Calu3 (cell line): ENCODE measurements around the gene CDH4. TPM values are rescaled to one million over a fixed set of nuclear protein-coding genes. Genes with fewer than 3 reads are reported as not detected.

ENCODE experiments used
- BruUV-seq: library from RNA; stranded (reverse); fragments of 400-500 nt; replicated peaks from 2 replicates; lab custom pipeline; 2021; lab: Mats Ljungman, UMichigan
- CTCF ChIA-PET: fragments of 300-600 bp; sonication (Branson Sonifier 250); formaldehyde crosslinking; loops from one replicate; lab custom pipeline; 2022; ENCODE audit warnings: antibody characterized with exemption; lab: Charles Lee
- DNase-seq: peaks from one replicate; pipeline ENCODE4 v3.0.0; 2022
- H3K27ac Mint-ChIP-seq: one replicate; pipeline ENCODE4 v1.8.0; 2022; ENCODE audit warnings: mixed read lengths; ENCODE audit not compliant: unreplicated experiment
- H3K27me3 Mint-ChIP-seq: one replicate; pipeline ENCODE4 v1.8.0; 2022; ENCODE audit warnings: mixed read lengths; ENCODE audit not compliant: unreplicated experiment
- H3K36me3 Mint-ChIP-seq: one replicate; pipeline ENCODE4 v1.8.0; 2022; ENCODE audit warnings: mild to moderate bottlenecking, moderate library complexity, mixed read lengths; ENCODE audit not compliant: insufficient read depth, unreplicated experiment
- H3K4me1 Mint-ChIP-seq: one replicate; pipeline ENCODE4 v1.8.0; 2022; ENCODE audit warnings: mild to moderate bottlenecking, low read depth, mixed read lengths; ENCODE audit not compliant: unreplicated experiment
- H3K4me3 Mint-ChIP-seq: one replicate; pipeline ENCODE4 v1.8.0; 2022; ENCODE audit warnings: mild to moderate bottlenecking, low read depth, moderate library complexity, mixed read lengths; ENCODE audit not compliant: unreplicated experiment
- H3K9me3 Mint-ChIP-seq: one replicate; pipeline ENCODE4 v1.8.0; 2022; ENCODE audit warnings: low read depth, mixed read lengths; ENCODE audit not compliant: unreplicated experiment
- intact Hi-C: fragments of 100-400 bp; cut with micrococcal nuclease; formaldehyde crosslinking; loops from one replicate; pipeline ENCODE4 v1.10.0; 2022; ENCODE audit not compliant: unreplicated experiment
- total RNA-seq: library from RNA; stranded (reverse); gene quantifications from 2 replicates; pipeline ENCODE4 v1.2.3, GENCODE V29; 2022
- TF ChIP-seq, protein P1 (sequence below): fragments of 200-600 bp; IDR thresholded peaks from one replicate; pipeline ENCODE4 v1.8.0; 2022; ENCODE audit warnings: antibody characterized with exemption; ENCODE audit not compliant: unreplicated experiment

The CDH4 gene
- total RNA-seq, 1 experiment from 2014 or later = not detected

DNA sequence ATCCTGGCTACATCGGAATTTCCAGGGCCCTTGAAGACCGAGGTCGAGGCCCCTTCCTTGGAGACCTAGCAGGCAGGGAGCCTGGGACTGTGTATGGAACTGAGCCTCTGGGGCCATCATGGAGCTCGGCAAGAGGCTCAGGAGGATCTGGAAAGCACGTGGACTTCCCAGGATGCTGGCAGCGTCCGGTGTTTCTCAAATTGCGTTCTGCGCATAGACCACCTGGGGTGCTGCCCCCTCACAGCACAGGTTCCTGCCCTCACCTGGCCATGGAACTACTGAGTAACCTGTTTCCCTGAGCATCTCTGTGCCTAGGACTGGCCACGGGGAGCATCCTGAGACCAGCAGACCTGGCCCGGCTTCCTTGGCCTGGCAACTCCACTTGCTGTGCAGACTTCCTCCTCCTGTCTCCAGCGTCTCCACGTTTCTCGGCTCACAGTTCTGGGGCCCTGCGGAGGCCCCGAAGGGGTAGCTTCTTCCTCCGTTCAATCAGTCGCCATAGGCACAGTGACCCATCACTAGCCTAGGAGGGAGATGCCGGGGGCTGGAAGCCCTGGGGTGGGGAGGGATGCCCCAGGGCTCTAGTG, 144.3 kb downstream of the CDH4 start:
- no peaks in the 10 kb centered on the region for H3K4me1 Mint-ChIP-seq
- no peaks in the 10 kb centered on the region for H3K36me3 Mint-ChIP-seq
- no peaks in the 10 kb centered on the region for H3K27me3 Mint-ChIP-seq
- BruUV-seq = no TSS peak
- CTCF ChIA-PET = no interaction called here
- TF ChIP-seq, protein P1, sequence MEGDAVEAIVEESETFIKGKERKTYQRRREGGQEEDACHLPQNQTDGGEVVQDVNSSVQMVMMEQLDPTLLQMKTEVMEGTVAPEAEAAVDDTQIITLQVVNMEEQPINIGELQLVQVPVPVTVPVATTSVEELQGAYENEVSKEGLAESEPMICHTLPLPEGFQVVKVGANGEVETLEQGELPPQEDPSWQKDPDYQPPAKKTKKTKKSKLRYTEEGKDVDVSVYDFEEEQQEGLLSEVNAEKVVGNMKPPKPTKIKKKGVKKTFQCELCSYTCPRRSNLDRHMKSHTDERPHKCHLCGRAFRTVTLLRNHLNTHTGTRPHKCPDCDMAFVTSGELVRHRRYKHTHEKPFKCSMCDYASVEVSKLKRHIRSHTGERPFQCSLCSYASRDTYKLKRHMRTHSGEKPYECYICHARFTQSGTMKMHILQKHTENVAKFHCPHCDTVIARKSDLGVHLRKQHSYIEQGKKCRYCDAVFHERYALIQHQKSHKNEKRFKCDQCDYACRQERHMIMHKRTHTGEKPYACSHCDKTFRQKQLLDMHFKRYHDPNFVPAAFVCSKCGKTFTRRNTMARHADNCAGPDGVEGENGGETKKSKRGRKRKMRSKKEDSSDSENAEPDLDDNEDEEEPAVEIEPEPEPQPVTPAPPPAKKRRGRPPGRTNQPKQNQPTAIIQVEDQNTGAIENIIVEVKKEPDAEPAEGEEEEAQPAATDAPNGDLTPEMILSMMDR = no peak
- DNase-seq = no peak
- intact Hi-C loops = no loop called here
- H3K4me3 Mint-ChIP-seq = no peak overlapping the region
- no peak overlapping the region for H3K27ac Mint-ChIP-seq
- peaks cover 3% of the 10 kb centered on the region for H3K9me3 Mint-ChIP-seq

DNA sequence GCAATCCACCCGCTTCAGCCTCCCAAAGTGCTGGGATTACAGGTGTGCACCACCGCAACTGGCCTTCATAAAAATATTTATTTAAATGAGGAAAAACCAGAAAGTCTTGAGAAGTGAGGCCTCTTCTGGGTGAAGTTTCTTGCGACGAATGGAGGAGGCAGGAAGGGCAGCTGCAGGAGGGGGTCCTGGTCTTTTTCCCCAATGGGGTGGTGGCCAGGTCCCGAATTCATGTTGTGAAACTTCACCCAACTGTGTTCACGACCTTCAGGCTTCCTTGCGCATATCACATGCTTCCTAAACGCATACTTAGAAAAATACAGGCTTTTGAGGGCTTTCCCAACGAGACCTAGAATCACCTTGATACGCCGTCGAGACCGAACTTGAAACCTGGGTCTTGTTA, 145.1 kb downstream of the CDH4 start:
- CTCF ChIA-PET = no interaction called here
- Mint-ChIP-seq H3K27me3 (no peaks in the 10 kb centered on the region), H3K4me3 (no peak overlapping the region), H3K9me3 (peaks cover 3% of the 10 kb centered on the region), H3K27ac (no peak overlapping the region), H3K4me1 (no peaks in the 10 kb centered on the region), H3K36me3 (no peaks in the 10 kb centered on the region)
- BruUV-seq = no TSS peak
- no peak for DNase-seq
- TF ChIP-seq, protein P1 = no peak
- intact Hi-C loops = no loop called here

DNA sequence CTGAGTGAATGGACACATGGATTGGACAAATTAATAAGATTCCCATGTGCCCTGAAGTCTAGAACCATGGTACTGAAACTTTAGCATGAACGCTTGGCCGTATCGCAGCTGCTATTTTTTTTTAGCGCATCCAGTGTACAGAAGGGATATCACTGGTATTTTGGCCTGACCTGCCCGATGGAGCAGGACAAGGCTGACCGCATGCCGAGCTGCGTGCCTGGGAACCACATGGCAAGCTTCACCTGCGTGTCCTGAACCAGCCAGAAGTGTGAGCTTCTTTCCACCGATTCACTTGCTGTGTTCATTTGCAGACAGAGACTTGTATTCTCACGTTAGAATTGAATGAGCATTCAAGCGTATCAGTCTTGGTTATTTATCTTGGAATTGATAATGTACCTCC, 145.7 kb downstream of the CDH4 start:
- no peaks in the 10 kb centered on the region for H3K27me3 Mint-ChIP-seq
- intact Hi-C loops = no loop called here
- no TSS peak for BruUV-seq
- TF ChIP-seq, protein P1 = no peak
- no peak overlapping the region for H3K27ac Mint-ChIP-seq
- H3K4me3 Mint-ChIP-seq = no peak overlapping the region
- CTCF ChIA-PET = no interaction called here
- DNase-seq = no peak
- H3K36me3 Mint-ChIP-seq = no peaks in the 10 kb centered on the region
- H3K9me3 Mint-ChIP-seq = peaks cover 3% of the 10 kb centered on the region
- H3K4me1 Mint-ChIP-seq = no peaks in the 10 kb centered on the region

DNA sequence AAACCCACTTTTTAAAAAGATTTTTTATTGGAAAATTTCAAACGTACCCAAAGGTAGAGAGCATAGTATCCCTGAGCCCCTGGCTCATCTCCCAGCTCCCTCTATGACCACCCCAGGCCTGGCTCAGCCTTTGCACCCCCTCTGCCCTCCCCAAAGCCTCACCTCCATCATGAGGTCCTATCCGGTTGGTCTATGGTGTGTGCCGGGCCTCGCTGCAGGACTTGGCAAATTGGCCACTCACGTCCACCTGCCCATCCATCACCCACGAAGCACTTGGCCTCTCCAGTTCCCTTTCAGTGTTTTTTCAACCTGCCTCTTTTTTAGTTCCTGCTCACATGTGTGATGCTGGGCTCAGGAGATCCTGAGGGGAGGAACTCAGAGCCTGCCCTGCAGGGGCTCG, 147.4 kb downstream of the CDH4 start:
- Mint-ChIP-seq H3K4me1 (no peaks in the 10 kb centered on the region), H3K36me3 (no peaks in the 10 kb centered on the region)

More for the DNA sequence above, 147.4 kb downstream of the CDH4 start:
- Mint-ChIP-seq H3K27me3 (no peaks in the 10 kb centered on the region), H3K27ac (no peak overlapping the region), H3K9me3 (peaks cover 3% of the 10 kb centered on the region), H3K4me3 (no peak overlapping the region)
- no peak for DNase-seq
- CTCF ChIA-PET = interaction anchor here (0.6 kb wide), 1 partner anchor 16 kb away, joined by 4 read pairs; no protein-coding TSS in a partner anchor
- TF ChIP-seq, protein P1 = no peak
- no TSS peak for BruUV-seq
- intact Hi-C loops = no loop called here
